A549 (cell line): ENCODE data around the gene OR8D4.

Experiments used
- FOSL2 ChIP-seq, 2 experiments: fragments of 450-650 bp in 1 of 2; fragments of >200 bp in 1 of 2; sonication (Bioruptor Twin) in 1 of 2; formaldehyde crosslinking; IDR thresholded peaks; 2 replicates each; pipeline versions ENCODE4 v1.5.0 to v1.6.1; 2016 to 2020; ENCODE audit warnings: mild to moderate bottlenecking in 1 of 2, moderate library complexity in 1 of 2
- POLR2A ChIP-seq: IDR thresholded peaks from 2 replicates; pipeline ENCODE4 v1.6.1; 2012; ENCODE audit warnings: mild to moderate bottlenecking, low read length
- POLR2AphosphoS2 ChIP-seq: conservative IDR thresholded peaks from 2 replicates; pipeline ENCODE4 v1.6.1; 2012; ENCODE audit warnings: low read length, improper control_type of control experiment, inconsistent platforms
- TFCP2L1 ChIP-seq: fragments of 250-450 bp; sonication (Bioruptor Pico); IDR thresholded peaks from 2 replicates; pipeline ENCODE4 v1.5.0; 2021; ENCODE audit warnings: mild to moderate bottlenecking
- TF ChIP-seq, protein P1 (sequence below): fragments of >200 bp; sonication (Bioruptor Twin); formaldehyde crosslinking; IDR thresholded peaks from 3 replicates; pipeline ENCODE4 v1.5.1; 2016
- TF ChIP-seq, protein P2 (sequence below): fragments of 450-650 bp; IDR thresholded peaks from 2 replicates; pipeline ENCODE4 v1.6.1; 2014; ENCODE audit warnings: antibody characterized with exemption

DNA sequence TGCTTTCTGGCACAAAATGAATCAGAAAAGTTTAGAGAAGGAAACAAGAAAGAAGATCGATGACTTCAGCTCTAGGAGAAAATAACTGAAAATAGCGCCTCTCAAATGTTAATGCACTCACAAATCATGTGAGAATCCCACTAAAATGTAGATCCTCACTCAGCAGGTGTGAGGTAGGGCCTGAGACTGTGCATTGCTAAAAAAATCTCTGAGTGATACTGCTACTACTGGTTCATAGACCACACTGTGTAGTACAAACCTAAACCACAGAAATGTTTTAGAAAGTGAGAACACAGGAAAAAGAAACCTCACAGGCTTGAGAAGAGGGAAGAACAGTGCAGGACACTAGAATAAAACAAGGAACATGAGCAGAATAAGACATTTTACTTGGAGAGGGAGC lies 2.0 kb downstream of the OR8D4 start:
- TF ChIP-seq, protein P1, sequence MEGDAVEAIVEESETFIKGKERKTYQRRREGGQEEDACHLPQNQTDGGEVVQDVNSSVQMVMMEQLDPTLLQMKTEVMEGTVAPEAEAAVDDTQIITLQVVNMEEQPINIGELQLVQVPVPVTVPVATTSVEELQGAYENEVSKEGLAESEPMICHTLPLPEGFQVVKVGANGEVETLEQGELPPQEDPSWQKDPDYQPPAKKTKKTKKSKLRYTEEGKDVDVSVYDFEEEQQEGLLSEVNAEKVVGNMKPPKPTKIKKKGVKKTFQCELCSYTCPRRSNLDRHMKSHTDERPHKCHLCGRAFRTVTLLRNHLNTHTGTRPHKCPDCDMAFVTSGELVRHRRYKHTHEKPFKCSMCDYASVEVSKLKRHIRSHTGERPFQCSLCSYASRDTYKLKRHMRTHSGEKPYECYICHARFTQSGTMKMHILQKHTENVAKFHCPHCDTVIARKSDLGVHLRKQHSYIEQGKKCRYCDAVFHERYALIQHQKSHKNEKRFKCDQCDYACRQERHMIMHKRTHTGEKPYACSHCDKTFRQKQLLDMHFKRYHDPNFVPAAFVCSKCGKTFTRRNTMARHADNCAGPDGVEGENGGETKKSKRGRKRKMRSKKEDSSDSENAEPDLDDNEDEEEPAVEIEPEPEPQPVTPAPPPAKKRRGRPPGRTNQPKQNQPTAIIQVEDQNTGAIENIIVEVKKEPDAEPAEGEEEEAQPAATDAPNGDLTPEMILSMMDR: no peak
- no peak for TF ChIP-seq POLR2AphosphoS2
- no peak for TF ChIP-seq TFCP2L1 (CRISPR knock-in tag)
- TF ChIP-seq, protein P2, sequence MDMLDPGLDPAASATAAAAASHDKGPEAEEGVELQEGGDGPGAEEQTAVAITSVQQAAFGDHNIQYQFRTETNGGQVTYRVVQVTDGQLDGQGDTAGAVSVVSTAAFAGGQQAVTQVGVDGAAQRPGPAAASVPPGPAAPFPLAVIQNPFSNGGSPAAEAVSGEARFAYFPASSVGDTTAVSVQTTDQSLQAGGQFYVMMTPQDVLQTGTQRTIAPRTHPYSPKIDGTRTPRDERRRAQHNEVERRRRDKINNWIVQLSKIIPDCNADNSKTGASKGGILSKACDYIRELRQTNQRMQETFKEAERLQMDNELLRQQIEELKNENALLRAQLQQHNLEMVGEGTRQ: no peak
- no peak for TF ChIP-seq POLR2A
- no peak for TF ChIP-seq FOSL2 (IDR thresholded peaks at IDR 0.05)
- TF ChIP-seq FOSL2 (CRISPR knock-in tag; IDR thresholded peaks at IDR 0.05): no peak
